ENCODE data around the gene USP36. TPM values are rescaled to one million over a fixed set of nuclear protein-coding genes. Genes with fewer than 3 reads are reported as not detected.

The USP36 gene
- total RNA-seq, 2 donors from 2014 or later: 31.2 to 66.6 TPM

- Histone ChIP-seq H3K36me3 (peaks cover 8 to 9% of the 10 kb centered on the region in 2 donors), H3K27me3 (replicated peaks; ENCODE audit: insufficient read depth) (no peaks in the 10 kb centered on the region), H3K27ac (peak overlapping the region in 1 of 2 donors; percentile 7), H3K4me1 (replicated peaks) (no peaks in the 10 kb centered on the region), H3K4me3 (no peak overlapping the region), H3K9me3 (no peaks in the 10 kb centered on the region)
- WGBS: 94% methylated on average over 18 of the region's 18 CpGs
- intact Hi-C loops (cut with DNase I): no loop called here
- DNase-seq (ENCODE audit: low spot score): no peak
- TF ChIP-seq POLR2A (IDR thresholded peaks at IDR 0.05) (no peak), POLR2AphosphoS5 (IDR thresholded peaks at IDR 0.05) (no peak), CTCF (IDR thresholded peaks at IDR 0.05) (no peak)
Measured at GRCh38 chr17:78819806-78820792, 20.5 kb downstream of the USP36 start.

GRCh38 chr17:78819402-78819801, 21.2 kb downstream of the USP36 start:
- Histone ChIP-seq H3K36me3 (peaks cover 8 to 9% of the 10 kb centered on the region in 2 donors), H3K9me3 (no peaks in the 10 kb centered on the region), H3K27ac (peak overlapping the region in 1 of 2 donors; percentile 7), H3K4me1 (replicated peaks) (no peaks in the 10 kb centered on the region), H3K27me3 (replicated peaks; ENCODE audit: insufficient read depth) (no peaks in the 10 kb centered on the region), H3K4me3 (no peak overlapping the region)
- no peak for TF ChIP-seq POLR2A (IDR thresholded peaks at IDR 0.05)
- 75% methylated on average over 8 of the region's 8 CpGs for WGBS
- DNase-seq (ENCODE audit: low spot score): no peak
- intact Hi-C loops (cut with DNase I): no loop called here

GRCh38 chr17:78818932-78819331, 21.7 kb downstream of the USP36 start:
- Histone ChIP-seq H3K4me1 (replicated peaks) (no peaks in the 10 kb centered on the region), H3K36me3 (peaks cover 8 to 9% of the 10 kb centered on the region in 2 donors), H3K9me3 (no peaks in the 10 kb centered on the region), H3K27me3 (replicated peaks; ENCODE audit: insufficient read depth) (no peaks in the 10 kb centered on the region), H3K4me3 (no peak overlapping the region), H3K27ac (no peak overlapping the region)
- WGBS: 50% methylated on average over 6 of the region's 6 CpGs
- DNase-seq (ENCODE audit: low spot score): no peak
- TF ChIP-seq CTCF (IDR thresholded peaks at IDR 0.05) (no peak), POLR2A (IDR thresholded peaks at IDR 0.05) (no peak), POLR2AphosphoS5 (IDR thresholded peaks at IDR 0.05) (peak; percentile 41)
- intact Hi-C loops (cut with DNase I): no loop called here

DNA sequence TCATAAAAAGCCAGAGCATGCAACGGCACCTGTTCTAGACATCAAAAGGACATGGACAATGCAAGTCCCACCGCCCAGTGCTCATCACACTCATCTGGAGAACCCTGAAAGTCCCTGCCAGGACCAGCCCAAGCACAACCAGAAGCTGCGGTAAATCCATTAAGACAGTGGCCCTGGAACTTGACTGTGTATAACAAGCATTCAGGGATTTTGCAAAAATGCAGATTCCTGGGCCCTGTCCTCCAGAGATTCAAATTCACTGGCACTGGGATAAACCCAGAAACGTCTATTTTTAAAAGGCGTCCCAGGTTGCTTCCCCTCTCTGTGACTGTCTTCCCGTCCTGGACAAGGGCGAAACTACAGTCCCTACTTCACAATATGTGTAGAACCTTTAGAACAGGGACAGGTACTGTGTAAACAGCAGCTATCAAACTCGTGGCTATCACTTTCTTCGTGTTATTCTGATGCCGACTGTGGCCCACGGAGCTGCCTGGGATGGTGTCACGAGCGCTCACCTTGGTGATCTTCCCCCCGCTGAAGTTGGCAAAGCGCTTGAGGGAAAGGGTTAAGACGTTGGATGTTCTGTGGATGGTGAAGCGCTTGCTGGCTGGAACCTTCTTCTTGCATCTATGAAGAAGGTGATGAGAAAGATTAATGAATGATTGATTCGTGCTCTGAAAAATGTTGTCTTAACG, 22.3 kb downstream of the USP36 start:
- peak overlapping the region in 1 of 2 donors; percentile 9 for H3K27ac ChIP-seq

More for the DNA sequence above, 22.3 kb downstream of the USP36 start:
- TF ChIP-seq POLR2AphosphoS5 (IDR thresholded peaks at IDR 0.05) (no peak), POLR2A (IDR thresholded peaks at IDR 0.05) (no peak), CTCF (IDR thresholded peaks at IDR 0.05) (no peak)
- H3K4me3 ChIP-seq: no peak overlapping the region
- intact Hi-C loops (cut with DNase I): no loop called here
- H3K4me1 ChIP-seq (replicated peaks): no peaks in the 10 kb centered on the region
- 88% methylated on average over 19 of the region's 19 CpGs for WGBS
- peaks cover 8 to 9% of the 10 kb centered on the region in 2 donors for H3K36me3 ChIP-seq
- no peak for DNase-seq (ENCODE audit: low spot score)
- no peaks in the 10 kb centered on the region for H3K27me3 ChIP-seq (replicated peaks; ENCODE audit: insufficient read depth)
- H3K9me3 ChIP-seq: no peaks in the 10 kb centered on the region

All from prostate gland (tissue), 2 donors.